ENCODE data around the gene DBNDD1. TPM values are rescaled to one million over a fixed set of nuclear protein-coding genes. Genes with fewer than 3 reads are reported as not detected.

DBNDD1 gene
- total RNA-seq, 2 experiments from 2014 or later, result 1.2 to 1.5 TPM

DNA sequence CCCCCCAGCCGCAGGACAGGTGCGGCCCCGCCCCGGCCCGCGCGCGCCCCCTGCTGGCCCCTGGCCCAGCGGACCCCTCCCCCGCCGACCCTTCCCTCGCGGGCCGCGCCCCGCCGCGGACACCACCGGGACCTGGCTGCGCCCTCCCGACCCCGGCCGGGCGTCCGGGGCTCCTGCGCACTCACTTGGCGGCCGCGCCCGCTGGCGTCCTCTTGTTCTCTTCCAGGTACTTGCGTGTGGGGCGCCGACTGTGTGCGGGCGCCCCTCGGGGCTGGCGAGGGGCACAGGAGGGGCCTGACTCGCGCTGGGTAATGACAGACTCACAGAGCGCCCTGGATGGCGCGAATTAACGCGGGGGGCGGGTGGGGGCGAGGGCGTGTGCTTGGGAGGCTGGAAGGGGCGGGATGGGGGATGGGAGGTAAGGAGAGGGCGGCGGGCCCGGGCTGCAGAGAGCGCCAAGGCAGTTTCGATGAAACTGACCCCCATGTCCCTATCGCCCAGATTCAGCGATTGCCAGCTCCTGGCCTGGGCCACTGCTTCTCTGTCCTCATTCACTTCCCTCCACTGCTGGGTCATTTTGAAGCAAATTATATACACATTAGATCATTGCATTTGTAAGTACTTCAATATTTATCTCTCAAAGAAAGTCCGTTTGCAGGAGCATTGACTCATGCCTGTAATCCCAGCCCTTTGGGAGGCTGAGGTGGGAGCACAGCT, 445 bp upstream of the DBNDD1 start:
- peak; percentile 37 for ATAC-seq
- H3K27ac Mint-ChIP-seq, result peak overlapping the region; percentile 14
- intact Hi-C loops (cut with DNase I, micrococcal nuclease), result loop anchor here in 1 of 2 experiments (5.0 kb wide), 1 partner anchor 317 kb away; the partner anchor contains the start of gene SPATA2L
- peaks cover 16% of the 10 kb centered on the region for H3K4me1 Mint-ChIP-seq
- CTCF ChIA-PET, result interaction anchor here (0.8 to 1.5 kb wide), 3 partner anchors 11 to 63 kb away, joined by 3 to 5 read pairs (median 4); no protein-coding TSS in a partner anchor
- H3K36me3 Mint-ChIP-seq (ENCODE audit: low read depth), result peaks cover 2% of the 10 kb centered on the region
- peak overlapping the region; percentile 59 for H3K4me3 Mint-ChIP-seq
- POLR2A ChIA-PET, result interaction anchor here (0.6 kb wide), 1 partner anchor 22 kb away, joined by 3 read pairs; no protein-coding TSS in a partner anchor
- peaks cover 4% of the 10 kb centered on the region for H3K9me3 Mint-ChIP-seq (ENCODE audit: low read depth)
- peaks cover 5% of the 10 kb centered on the region for H3K27me3 Mint-ChIP-seq
- peak; percentile 69 for DNase-seq

- no peak for ATAC-seq
- peaks cover 16% of the 10 kb centered on the region for H3K4me1 Mint-ChIP-seq
- ChIA-PET POLR2A (interaction anchor here (0.6 to 1.2 kb wide), 2 partner anchors 9 to 21 kb away, joined by 3 to 4 read pairs; no protein-coding TSS in a partner anchor), CTCF (interaction anchor here (0.7 to 1.2 kb wide), 3 partner anchors 8 to 82 kb away, joined by 3 read pairs; no protein-coding TSS in a partner anchor)
- peaks cover 2% of the 10 kb centered on the region for H3K36me3 Mint-ChIP-seq (ENCODE audit: low read depth)
- peak overlapping the region; percentile 64 for H3K4me3 Mint-ChIP-seq
- peaks cover 4% of the 10 kb centered on the region for H3K9me3 Mint-ChIP-seq (ENCODE audit: low read depth)
- intact Hi-C loops (cut with DNase I, micrococcal nuclease), result no loop called here
- peaks cover 5% of the 10 kb centered on the region for H3K27me3 Mint-ChIP-seq
- H3K27ac Mint-ChIP-seq, result no peak overlapping the region
- no peak for DNase-seq
Measured at GRCh38 chr16:90018297-90018651, 982 bp downstream of the DBNDD1 start.

GRCh38 chr16:90016339-90016950, 2.8 kb downstream of the DBNDD1 start:
- intact Hi-C loops (cut with DNase I, micrococcal nuclease), result no loop called here
- ChIA-PET POLR2A (no interaction called here), CTCF (no interaction called here)
- Mint-ChIP-seq H3K36me3 (ENCODE audit: low read depth) (no peaks in the 10 kb centered on the region), H3K27ac (no peak overlapping the region), H3K9me3 (ENCODE audit: low read depth) (no peaks in the 10 kb centered on the region), H3K4me3 (no peak overlapping the region), H3K4me1 (peaks cover 9% of the 10 kb centered on the region), H3K27me3 (peaks cover 5% of the 10 kb centered on the region)
- DNase-seq (no peak), ATAC-seq (no peak)

DNA sequence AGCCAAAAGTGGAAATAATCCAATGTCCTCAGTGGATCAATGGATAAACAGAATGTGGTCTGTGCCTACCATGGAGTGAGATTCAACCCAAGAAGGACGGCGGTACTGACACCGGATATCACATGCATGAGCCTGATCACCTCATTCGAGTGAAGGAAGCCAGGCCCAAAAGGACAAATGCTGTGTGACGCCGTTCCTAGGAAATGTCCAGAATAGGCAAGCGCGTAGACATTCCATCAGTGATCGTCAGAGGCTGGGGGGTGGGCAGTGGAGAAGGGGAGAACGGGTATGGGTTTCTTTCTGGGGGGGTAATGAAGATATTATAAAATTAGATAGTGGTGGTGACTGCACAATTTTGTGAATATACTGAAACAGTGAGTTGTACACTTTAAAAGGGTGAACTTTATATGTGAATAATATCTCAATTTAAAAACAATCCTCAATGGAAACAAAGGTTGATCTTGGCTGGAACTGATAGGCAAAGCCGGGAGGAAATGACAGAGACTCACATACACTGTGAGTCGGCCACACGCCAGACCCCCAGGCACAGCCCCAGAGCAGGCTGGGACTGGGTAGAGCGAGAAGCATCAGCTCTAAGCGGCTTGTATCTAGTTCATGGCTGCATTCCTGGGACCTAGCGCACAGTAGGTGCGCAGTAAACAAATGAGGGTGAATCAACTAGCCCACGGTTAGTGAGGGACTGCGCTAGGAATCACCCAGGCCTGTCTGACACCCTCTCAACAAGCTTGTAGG, 3.5 kb downstream of the DBNDD1 start:
- intact Hi-C loops (cut with DNase I, micrococcal nuclease), result no loop called here
- Mint-ChIP-seq H3K9me3 (ENCODE audit: low read depth) (no peaks in the 10 kb centered on the region), H3K36me3 (ENCODE audit: low read depth) (no peaks in the 10 kb centered on the region), H3K4me1 (peaks cover 6% of the 10 kb centered on the region), H3K27me3 (peaks cover 5% of the 10 kb centered on the region), H3K4me3 (no peak overlapping the region), H3K27ac (no peak overlapping the region)
- ChIA-PET POLR2A (no interaction called here), CTCF (no interaction called here)
- ATAC-seq, result no peak
- no peak for DNase-seq

GRCh38 chr16:90012991-90013745, 6.1 kb downstream of the DBNDD1 start:
- DNase-seq, result no peak
- Mint-ChIP-seq H3K4me3 (no peak overlapping the region), H3K9me3 (ENCODE audit: low read depth) (no peaks in the 10 kb centered on the region), H3K27me3 (no peaks in the 10 kb centered on the region), H3K27ac (no peak overlapping the region), H3K36me3 (ENCODE audit: low read depth) (no peaks in the 10 kb centered on the region), H3K4me1 (peaks cover 15% of the 10 kb centered on the region)
- no peak for ATAC-seq
- POLR2A ChIA-PET, result no interaction called here
- intact Hi-C loops (cut with DNase I, micrococcal nuclease), result no loop called here
- CTCF ChIA-PET, result no interaction called here

- ATAC-seq, result no peak
- intact Hi-C loops (cut with DNase I, micrococcal nuclease), result no loop called here
Measured at GRCh38 chr16:90011908-90012501, 7.3 kb downstream of the DBNDD1 start.

GRCh38 chr16:90011508-90011819, 7.8 kb downstream of the DBNDD1 start:
- H3K4me3 Mint-ChIP-seq, result no peak overlapping the region
- H3K27me3 Mint-ChIP-seq, result no peaks in the 10 kb centered on the region
- intact Hi-C loops (cut with DNase I, micrococcal nuclease), result no loop called here
- no peak for DNase-seq
- no peak for ATAC-seq
- ChIA-PET CTCF (no interaction called here), POLR2A (no interaction called here)
- H3K4me1 Mint-ChIP-seq, result peaks cover 15% of the 10 kb centered on the region
- no peaks in the 10 kb centered on the region for H3K36me3 Mint-ChIP-seq (ENCODE audit: low read depth)
- no peak overlapping the region for H3K27ac Mint-ChIP-seq
- H3K9me3 Mint-ChIP-seq (ENCODE audit: low read depth), result no peaks in the 10 kb centered on the region

More at GRCh38 chr16:90011908-90012501, 7.3 kb downstream of the DBNDD1 start:
- ChIA-PET CTCF (no interaction called here), POLR2A (no interaction called here)
- no peaks in the 10 kb centered on the region for H3K36me3 Mint-ChIP-seq (ENCODE audit: low read depth)
- H3K4me3 Mint-ChIP-seq, result no peak overlapping the region
- no peaks in the 10 kb centered on the region for H3K27me3 Mint-ChIP-seq
- no peak overlapping the region for H3K27ac Mint-ChIP-seq
- no peaks in the 10 kb centered on the region for H3K9me3 Mint-ChIP-seq (ENCODE audit: low read depth)
- H3K4me1 Mint-ChIP-seq, result peaks cover 15% of the 10 kb centered on the region
- DNase-seq, result no peak

GRCh38 chr16:90010676-90011507, 8.4 kb downstream of the DBNDD1 start:
- POLR2A ChIA-PET, result no interaction called here
- ATAC-seq (no peak), DNase-seq (no peak)
- peaks cover 15% of the 10 kb centered on the region for H3K4me1 Mint-ChIP-seq
- no peaks in the 10 kb centered on the region for H3K36me3 Mint-ChIP-seq (ENCODE audit: low read depth)
- no peak overlapping the region for H3K27ac Mint-ChIP-seq
- H3K4me3 Mint-ChIP-seq, result no peak overlapping the region
- no peaks in the 10 kb centered on the region for H3K9me3 Mint-ChIP-seq (ENCODE audit: low read depth)
- intact Hi-C loops (cut with DNase I, micrococcal nuclease), result no loop called here
- no peaks in the 10 kb centered on the region for H3K27me3 Mint-ChIP-seq
- CTCF ChIA-PET, result interaction anchor here (0.8 kb wide), 1 partner anchor 11 kb away, joined by 3 read pairs; no protein-coding TSS in a partner anchor

DNA sequence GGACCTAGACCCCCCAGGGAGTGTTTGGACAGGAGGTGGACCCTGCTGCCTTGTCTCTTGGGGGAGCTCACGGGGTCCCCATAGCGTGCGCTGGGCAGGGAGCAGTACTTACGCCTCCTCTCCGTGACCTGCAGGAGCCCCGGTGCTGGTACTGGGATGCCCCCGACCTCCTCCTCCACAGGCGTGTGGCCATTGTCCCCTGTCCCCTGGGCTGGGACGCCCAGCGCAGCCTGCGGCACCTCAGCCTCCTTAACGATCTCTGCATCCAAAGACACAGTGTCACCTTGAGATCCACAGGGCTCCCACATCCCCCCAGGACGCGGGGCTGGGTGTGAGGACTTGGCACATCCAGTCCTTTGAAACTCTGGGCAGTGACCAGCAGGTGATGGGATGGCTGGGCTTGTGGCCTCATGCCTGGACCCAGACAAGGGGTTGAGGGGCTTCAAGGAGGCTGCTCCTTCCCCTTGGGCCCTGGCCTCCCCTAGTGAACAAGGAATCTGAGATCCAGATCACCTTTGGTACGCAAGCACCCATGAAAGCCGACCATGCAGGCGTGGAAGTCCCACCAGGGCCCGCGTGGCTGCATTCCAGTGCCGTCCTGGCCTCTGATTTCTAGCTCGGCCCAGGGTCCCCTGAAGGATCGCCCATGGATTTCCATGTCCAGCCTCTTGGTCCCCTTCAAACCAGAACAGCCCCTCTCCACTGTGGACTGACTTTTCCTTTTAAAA, 9.9 kb downstream of the DBNDD1 start:
- peaks cover 15% of the 10 kb centered on the region for H3K4me1 Mint-ChIP-seq
- H3K27me3 Mint-ChIP-seq, result no peaks in the 10 kb centered on the region
- DNase-seq (no peak), ATAC-seq (peak; percentile 34)
- CTCF ChIA-PET, result interaction anchor here (0.6 to 1.2 kb wide), 2 partner anchors 11 to 904 kb away, joined by 4 read pairs; partner anchors contain the start of gene DBNDD1
- intact Hi-C loops (cut with DNase I, micrococcal nuclease), result no loop called here
- no peak overlapping the region for H3K27ac Mint-ChIP-seq
- H3K36me3 Mint-ChIP-seq (ENCODE audit: low read depth), result no peaks in the 10 kb centered on the region
- peak overlapping the region; percentile 67 for H3K4me3 Mint-ChIP-seq
- POLR2A ChIA-PET, result interaction anchor here (1.0 kb wide), 1 partner anchor 9 kb away, joined by 3 read pairs; no protein-coding TSS in a partner anchor
- no peaks in the 10 kb centered on the region for H3K9me3 Mint-ChIP-seq (ENCODE audit: low read depth)

DNA sequence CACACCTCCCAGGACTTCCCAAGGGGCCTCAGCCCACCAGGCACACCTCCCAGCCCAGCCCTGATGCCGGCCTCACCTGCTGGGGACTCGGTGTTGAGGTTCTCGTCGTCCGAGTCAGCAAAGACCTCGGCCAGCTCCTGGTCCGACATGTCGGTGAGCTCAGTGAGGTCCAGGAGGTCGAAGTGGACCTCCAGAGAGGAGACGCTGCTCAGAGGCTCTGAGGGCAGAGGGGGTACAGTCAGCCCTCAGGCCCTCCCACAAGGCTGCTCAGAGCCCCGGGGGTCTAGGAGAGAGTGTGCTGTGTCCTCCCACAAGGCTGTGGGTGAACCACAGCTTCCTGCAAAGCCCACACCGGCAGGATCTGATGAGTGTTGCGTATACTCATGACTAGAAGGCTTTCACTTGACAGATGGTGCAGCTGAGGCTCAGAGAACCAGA, 10.5 kb downstream of the DBNDD1 start:
- ATAC-seq (peak; percentile 99), DNase-seq (peak; percentile 80)
- no peaks in the 10 kb centered on the region for H3K36me3 Mint-ChIP-seq (ENCODE audit: low read depth)
- peak overlapping the region; percentile 59 for H3K27ac Mint-ChIP-seq
- peak overlapping the region; percentile 67 for H3K4me3 Mint-ChIP-seq
- POLR2A ChIA-PET, result interaction anchor here (1.0 kb wide), 1 partner anchor 9 kb away, joined by 3 read pairs; no protein-coding TSS in a partner anchor
- no peaks in the 10 kb centered on the region for H3K27me3 Mint-ChIP-seq
- peaks cover 15% of the 10 kb centered on the region for H3K4me1 Mint-ChIP-seq
- intact Hi-C loops (cut with DNase I, micrococcal nuclease), result no loop called here
- CTCF ChIA-PET, result interaction anchor here (0.6 to 1.2 kb wide), 2 partner anchors 11 to 904 kb away, joined by 4 read pairs; partner anchors contain the start of gene DBNDD1
- no peaks in the 10 kb centered on the region for H3K9me3 Mint-ChIP-seq (ENCODE audit: low read depth)
